ENCODE data around the gene NKAIN4. TPM values are rescaled to one million over a fixed set of nuclear protein-coding genes. Genes with fewer than 3 reads are reported as not detected.

NKAIN4 gene
- total and polyA plus RNA-seq, 4 donors = 0.05 TPM; not detected in 3

DNA sequence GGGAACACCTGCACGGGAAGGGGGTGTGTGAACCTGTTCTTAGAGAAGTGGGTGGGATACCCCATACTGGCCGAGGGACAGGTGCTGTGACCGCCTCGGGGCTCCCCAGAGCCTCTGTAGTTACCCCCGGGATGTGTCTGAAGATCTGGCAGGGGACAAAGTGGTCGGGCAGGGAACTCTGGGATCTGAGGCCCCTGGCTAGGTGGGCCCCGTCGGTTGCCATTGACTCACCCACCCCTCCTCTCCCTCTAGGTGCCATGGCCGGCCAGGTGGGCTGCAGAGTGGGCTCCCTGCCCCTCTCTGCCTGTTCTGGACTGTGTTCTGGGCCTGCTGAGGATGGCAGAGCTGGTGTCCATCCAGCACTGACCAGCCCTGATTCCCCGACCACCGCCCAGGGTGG, 14.3 kb downstream of the NKAIN4 start:
- 91% methylated on average over 11 of the region's 11 CpGs for WGBS
- Histone ChIP-seq H3K4me3 (ENCODE audit: low read depth in 1 of 3, low read length in 3 of 3) (no peak overlapping the region), H3K27ac (ENCODE audit: low read depth in 1 of 2, low read length in 2 of 2) (no peak overlapping the region), H3K9me3 (ENCODE audit: control insufficient read depth in 4 of 4, low read length in 3 of 4) (no peaks in the 10 kb centered on the region), H3K9ac (ENCODE audit: low read depth in 1 of 2, low read length in 2 of 2) (no peak overlapping the region), H3K27me3 (ENCODE audit: control insufficient read depth in 4 of 4, insufficient read depth in 4 of 4, low read length in 3 of 4) (no peaks in the 10 kb centered on the region), H3K36me3 (ENCODE audit: control insufficient read depth in 4 of 4, insufficient read depth in 3 of 4, low read depth in 1 of 4, low read length in 3 of 4) (no peaks in the 10 kb centered on the region), H3K4me1 (ENCODE audit: control insufficient read depth in 4 of 4, insufficient read depth in 4 of 4, low read length in 3 of 4) (no peaks in the 10 kb centered on the region)
- DNase-seq (ENCODE audit: low spot score) = no peak
- TF ChIP-seq, protein P1, sequence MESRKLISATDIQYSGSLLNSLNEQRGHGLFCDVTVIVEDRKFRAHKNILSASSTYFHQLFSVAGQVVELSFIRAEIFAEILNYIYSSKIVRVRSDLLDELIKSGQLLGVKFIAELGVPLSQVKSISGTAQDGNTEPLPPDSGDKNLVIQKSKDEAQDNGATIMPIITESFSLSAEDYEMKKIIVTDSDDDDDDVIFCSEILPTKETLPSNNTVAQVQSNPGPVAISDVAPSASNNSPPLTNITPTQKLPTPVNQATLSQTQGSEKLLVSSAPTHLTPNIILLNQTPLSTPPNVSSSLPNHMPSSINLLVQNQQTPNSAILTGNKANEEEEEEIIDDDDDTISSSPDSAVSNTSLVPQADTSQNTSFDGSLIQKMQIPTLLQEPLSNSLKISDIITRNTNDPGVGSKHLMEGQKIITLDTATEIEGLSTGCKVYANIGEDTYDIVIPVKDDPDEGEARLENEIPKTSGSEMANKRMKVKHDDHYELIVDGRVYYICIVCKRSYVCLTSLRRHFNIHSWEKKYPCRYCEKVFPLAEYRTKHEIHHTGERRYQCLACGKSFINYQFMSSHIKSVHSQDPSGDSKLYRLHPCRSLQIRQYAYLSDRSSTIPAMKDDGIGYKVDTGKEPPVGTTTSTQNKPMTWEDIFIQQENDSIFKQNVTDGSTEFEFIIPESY (IDR thresholded peaks at IDR 0.05) = no peak
- no peak for TF ChIP-seq RAD21 (IDR thresholded peaks at IDR 0.05)
- no peak for TF ChIP-seq MAX (IDR thresholded peaks at IDR 0.05)
- TF ChIP-seq, protein P2, sequence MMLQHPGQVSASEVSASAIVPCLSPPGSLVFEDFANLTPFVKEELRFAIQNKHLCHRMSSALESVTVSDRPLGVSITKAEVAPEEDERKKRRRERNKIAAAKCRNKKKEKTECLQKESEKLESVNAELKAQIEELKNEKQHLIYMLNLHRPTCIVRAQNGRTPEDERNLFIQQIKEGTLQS (IDR thresholded peaks at IDR 0.05) = no peak
- no peak for TF ChIP-seq FOXA1 (IDR thresholded peaks at IDR 0.05)
- no peak for TF ChIP-seq SP1 (IDR thresholded peaks at IDR 0.05)
- TF ChIP-seq RXRA (IDR thresholded peaks at IDR 0.05) = no peak
- no peak for TF ChIP-seq YY1 (IDR thresholded peaks at IDR 0.05)
- TF ChIP-seq HNF4A (conservative IDR thresholded peaks at IDR 0.05) = no peak
- TF ChIP-seq GABPA (IDR thresholded peaks at IDR 0.05 in 1 of 2, conservative IDR thresholded peaks at IDR 0.05 in 1 of 2) = no peak
- TF ChIP-seq TAF1 (conservative IDR thresholded peaks at IDR 0.05) = no peak
- no peak for TF ChIP-seq EGR1 (IDR thresholded peaks at IDR 0.05; ENCODE audit: low read depth in 2 of 2)
- no peak for TF ChIP-seq FOXA2 (IDR thresholded peaks at IDR 0.05)
- no peak for TF ChIP-seq JUND (IDR thresholded peaks at IDR 0.05)
- TF ChIP-seq NR2F2 (IDR thresholded peaks at IDR 0.05) = no peak
- TF ChIP-seq CTCF (IDR thresholded peaks at IDR 0.05; ENCODE audit: low read depth, low read length, missing input control) = no peak
- no peak for TF ChIP-seq REST (IDR thresholded peaks at IDR 0.05)

GRCh38 chr20:63239431-63239830, 14.8 kb downstream of the NKAIN4 start:
- Histone ChIP-seq H3K27ac (ENCODE audit: low read depth in 1 of 2, low read length in 2 of 2) (no peak overlapping the region), H3K4me3 (ENCODE audit: low read depth in 1 of 3, low read length in 3 of 3) (no peak overlapping the region), H3K9me3 (ENCODE audit: control insufficient read depth in 4 of 4, low read length in 3 of 4) (no peaks in the 10 kb centered on the region), H3K9ac (ENCODE audit: low read depth in 1 of 2, low read length in 2 of 2) (no peak overlapping the region), H3K4me1 (ENCODE audit: control insufficient read depth in 4 of 4, insufficient read depth in 4 of 4, low read length in 3 of 4) (no peaks in the 10 kb centered on the region), H3K36me3 (ENCODE audit: control insufficient read depth in 4 of 4, insufficient read depth in 3 of 4, low read depth in 1 of 4, low read length in 3 of 4) (no peaks in the 10 kb centered on the region), H3K27me3 (ENCODE audit: control insufficient read depth in 4 of 4, insufficient read depth in 4 of 4, low read length in 3 of 4) (peaks cover 0 to 2% (median 0%) of the 10 kb centered on the region in 4 donors)
- 94% methylated on average over 30 of the region's 30 CpGs for WGBS
- no peak for TF ChIP-seq MAX (IDR thresholded peaks at IDR 0.05)
- no peak for TF ChIP-seq TAF1 (conservative IDR thresholded peaks at IDR 0.05)
- no peak for TF ChIP-seq HNF4A (conservative IDR thresholded peaks at IDR 0.05)
- no peak for DNase-seq (ENCODE audit: low spot score)
